SJSA1 (cell line): Measurements from ENCODE around the gene SRRM3. TPM values are rescaled to one million over a fixed set of nuclear protein-coding genes. Genes with fewer than 3 reads are reported as not detected.
"Not testable (repeated sequence)": the region's sequence is repeated elsewhere in the genome, so short reads cannot be mapped to it uniquely, and the experiment has no call there.

Source experiments
- DNase-seq, 2 experiments: peaks; one replicate each; pipeline ENCODE4 v3.0.0-alpha.2; 2015 to 2020; ENCODE audit warnings: low spot score in 2 of 2, low read depth in 1 of 2
- H3K27ac ChIP-seq: fragments of 250-450 bp; sonication (Bioruptor Pico); 2 replicates; pipeline ENCODE4 v1.5.1; 2020; ENCODE audit warnings: mild to moderate bottlenecking, moderate library complexity
- H3K27me3 ChIP-seq: fragments of 250-450 bp; sonication (Bioruptor Pico); replicated peaks from 2 replicates; pipeline ENCODE4 v1.5.1; 2020; ENCODE audit warnings: mild to moderate bottlenecking, moderate library complexity
- H3K36me3 ChIP-seq: fragments of 250-450 bp; sonication (Bioruptor Pico); 2 replicates; pipeline ENCODE4 v1.5.1; 2020; ENCODE audit warnings: mild to moderate bottlenecking
- H3K4me1 ChIP-seq: fragments of 250-450 bp; sonication (Bioruptor Pico); replicated peaks from 2 replicates; pipeline ENCODE4 v1.6.1; 2021; ENCODE audit warnings: mild to moderate bottlenecking
- H3K4me3 ChIP-seq: fragments of 250-450 bp; sonication (Bioruptor Pico); 2 replicates; pipeline ENCODE4 v1.5.1; 2020; ENCODE audit warnings: mild to moderate bottlenecking
- H3K9me3 ChIP-seq: fragments of 250-450 bp; sonication (Bioruptor Pico); replicated peaks from 2 replicates; pipeline ENCODE4 v1.5.1; 2020; ENCODE audit warnings: mild to moderate bottlenecking
- total RNA-seq: library from RNA; depleted of rRNA; stranded (reverse); fragments of >200 nt; shearing (Covaris generic); gene quantifications from 2 replicates; pipeline ENCODE4 v1.2.3, GENCODE V29; 2014; rRNA removed

Gene SRRM3
- total RNA-seq: 0.24 TPM in 1 of 2 replicates, not detected in the other

- Histone ChIP-seq H3K27ac (no peak within 1 kb of the TSS), H3K27me3 (no peaks in the 10 kb centered on the region)
- DNase-seq: peak; percentile 27 to 78
These were observed at the start of gene SRRM3 for GRCh38 chr7:76201732-76202665. SRRM3 (plus strand) TSS chr7:76201896; CDS start chr7:76235067, 33,171 bp downstream.

DNA sequence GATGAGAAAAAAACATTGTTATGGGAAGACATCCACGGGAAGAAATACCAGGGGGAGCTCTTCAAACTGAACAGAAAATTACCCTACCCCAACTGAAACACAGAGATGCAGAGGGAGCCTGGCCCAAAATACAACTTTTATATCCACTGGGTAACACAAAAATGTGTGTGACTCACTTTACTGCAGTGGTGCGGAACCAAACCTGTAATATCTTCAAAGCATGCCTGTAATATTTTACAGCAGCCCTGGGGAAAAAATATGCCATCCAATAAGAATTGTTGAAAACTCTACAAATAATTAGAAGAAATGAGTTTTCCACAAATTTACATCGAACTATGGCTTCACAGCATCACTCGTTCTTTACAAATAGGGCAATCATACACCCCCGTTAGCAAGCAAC lies 49.8 kb upstream of the SRRM3 start:
- no peak for DNase-seq
- no peak overlapping the region for H3K27ac ChIP-seq

More at GRCh38 chr7:76201732-76202665, at the start of gene SRRM3:
- H3K36me3 ChIP-seq: no peaks in the 10 kb centered on the region
- H3K9me3 ChIP-seq: 0 out of 2 replicates have a peak, but pooled peaks cover 3% of the 10 kb centered on the region
- no peak within 1 kb of the TSS for H3K4me3 ChIP-seq
- peaks cover 4% of the 10 kb centered on the region; the same call in 1 of the 2 replicates for H3K4me1 ChIP-seq

GRCh38 chr7:76153571-76154230 lies 48.0 kb upstream of the SRRM3 start:
- not testable (repeated sequence) for H3K4me3 ChIP-seq, H3K4me1 ChIP-seq, H3K36me3 ChIP-seq, H3K27ac ChIP-seq, DNase-seq, H3K27me3 ChIP-seq, H3K9me3 ChIP-seq

More for the DNA sequence above, 49.8 kb upstream of the SRRM3 start:
- no peak overlapping the region for H3K4me3 ChIP-seq
- H3K36me3 ChIP-seq: no peaks in the 10 kb centered on the region
- H3K4me1 ChIP-seq: no peaks in the 10 kb centered on the region
- no peaks in the 10 kb centered on the region for H3K9me3 ChIP-seq
- no peaks in the 10 kb centered on the region for H3K27me3 ChIP-seq

DNA sequence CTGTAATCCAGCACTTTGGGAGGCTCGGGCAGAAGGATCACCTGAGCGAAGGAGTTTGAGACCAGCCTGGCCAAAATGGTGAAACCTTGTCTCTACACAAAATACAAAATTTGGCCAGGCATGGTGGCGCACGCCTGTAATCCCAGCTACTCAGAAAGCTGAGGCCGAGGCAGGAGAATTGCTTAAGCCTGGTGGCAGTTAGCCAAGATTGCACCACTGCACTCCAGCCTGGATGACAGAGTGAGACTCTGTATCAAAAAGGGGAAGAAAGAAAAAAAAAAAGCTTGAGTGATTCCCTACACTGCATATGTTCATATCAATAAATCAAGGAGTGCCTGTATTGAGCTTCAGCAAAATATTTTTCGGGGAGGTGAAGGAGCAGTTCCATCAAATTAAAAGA lies 45.8 kb upstream of the SRRM3 start:
- no peaks in the 10 kb centered on the region for H3K27me3 ChIP-seq
- H3K27ac ChIP-seq: no peak overlapping the region
- H3K4me1 ChIP-seq: no peaks in the 10 kb centered on the region
- no peak overlapping the region for H3K4me3 ChIP-seq
- DNase-seq: no peak
- H3K9me3 ChIP-seq: no peaks in the 10 kb centered on the region
- no peaks in the 10 kb centered on the region for H3K36me3 ChIP-seq

GRCh38 chr7:76156992-76157685 lies 44.6 kb upstream of the SRRM3 start:
- not testable (repeated sequence) for H3K4me3 ChIP-seq

GRCh38 chr7:76158416-76158815 lies 43.3 kb upstream of the SRRM3 start:
- not testable (repeated sequence) for H3K27me3 ChIP-seq, H3K4me1 ChIP-seq, H3K27ac ChIP-seq, H3K4me3 ChIP-seq, H3K36me3 ChIP-seq, H3K9me3 ChIP-seq, DNase-seq

More at GRCh38 chr7:76156992-76157685, 44.6 kb upstream of the SRRM3 start:
- not testable (repeated sequence) for H3K4me1 ChIP-seq, H3K36me3 ChIP-seq, H3K27me3 ChIP-seq, H3K27ac ChIP-seq, H3K9me3 ChIP-seq, DNase-seq

DNA sequence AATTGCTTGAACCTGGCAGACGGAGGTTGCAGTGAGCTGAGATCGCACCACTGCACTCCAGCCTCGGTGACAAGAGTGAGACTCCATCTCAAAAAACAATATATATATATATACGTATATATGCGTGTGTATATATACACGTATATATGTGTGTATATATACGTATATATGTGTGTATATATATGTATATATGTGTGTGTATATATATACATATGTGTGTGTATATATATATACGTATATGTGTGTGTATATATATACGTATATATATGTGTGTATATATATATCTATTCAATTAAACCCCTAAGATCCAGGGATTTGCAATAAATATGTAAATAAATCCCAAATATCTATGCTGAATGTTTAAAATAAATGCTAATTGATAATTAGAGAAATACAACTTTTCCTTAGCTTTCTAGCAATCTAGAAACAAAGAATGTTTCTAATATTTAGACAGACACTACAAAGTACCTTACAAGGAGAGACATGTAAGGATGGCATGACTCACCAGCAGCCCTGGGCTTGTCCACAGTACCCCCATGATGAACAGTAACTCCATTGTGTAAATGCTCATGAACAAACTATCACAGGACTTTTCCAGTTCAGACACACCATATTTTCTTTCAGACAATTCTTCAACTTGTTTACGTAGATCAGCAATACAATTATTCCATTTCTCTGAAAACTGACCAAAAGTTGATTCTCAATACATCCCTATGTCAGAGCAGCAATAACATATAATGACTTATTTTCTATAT lies 39.1 kb upstream of the SRRM3 start:
- H3K9me3 ChIP-seq, H3K27ac ChIP-seq, H3K27me3 ChIP-seq, H3K4me3 ChIP-seq, H3K36me3 ChIP-seq, H3K4me1 ChIP-seq, DNase-seq: not testable (repeated sequence)

DNA sequence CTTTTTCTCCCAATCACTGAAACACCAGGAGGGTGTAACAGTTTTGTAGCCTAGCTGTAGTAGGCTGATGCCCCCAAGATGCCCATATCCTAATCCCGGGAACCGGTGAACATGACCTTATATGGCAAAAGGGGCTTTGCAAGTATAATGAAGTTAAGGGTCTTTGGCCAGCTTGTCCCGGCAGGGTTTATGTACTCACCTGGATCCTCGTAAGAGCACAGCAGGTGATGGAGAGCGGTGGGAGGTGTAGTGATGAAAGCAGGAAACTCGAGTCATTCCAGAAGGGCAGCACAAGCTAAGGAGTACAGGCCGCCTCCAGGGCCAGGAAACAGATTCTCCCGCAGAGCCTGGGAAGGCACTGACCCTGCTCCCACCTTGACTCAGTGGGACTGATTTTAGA lies 37.9 kb upstream of the SRRM3 start:
- H3K27ac ChIP-seq, H3K27me3 ChIP-seq, DNase-seq, H3K9me3 ChIP-seq, H3K36me3 ChIP-seq, H3K4me1 ChIP-seq, H3K4me3 ChIP-seq: not testable (repeated sequence)

DNA sequence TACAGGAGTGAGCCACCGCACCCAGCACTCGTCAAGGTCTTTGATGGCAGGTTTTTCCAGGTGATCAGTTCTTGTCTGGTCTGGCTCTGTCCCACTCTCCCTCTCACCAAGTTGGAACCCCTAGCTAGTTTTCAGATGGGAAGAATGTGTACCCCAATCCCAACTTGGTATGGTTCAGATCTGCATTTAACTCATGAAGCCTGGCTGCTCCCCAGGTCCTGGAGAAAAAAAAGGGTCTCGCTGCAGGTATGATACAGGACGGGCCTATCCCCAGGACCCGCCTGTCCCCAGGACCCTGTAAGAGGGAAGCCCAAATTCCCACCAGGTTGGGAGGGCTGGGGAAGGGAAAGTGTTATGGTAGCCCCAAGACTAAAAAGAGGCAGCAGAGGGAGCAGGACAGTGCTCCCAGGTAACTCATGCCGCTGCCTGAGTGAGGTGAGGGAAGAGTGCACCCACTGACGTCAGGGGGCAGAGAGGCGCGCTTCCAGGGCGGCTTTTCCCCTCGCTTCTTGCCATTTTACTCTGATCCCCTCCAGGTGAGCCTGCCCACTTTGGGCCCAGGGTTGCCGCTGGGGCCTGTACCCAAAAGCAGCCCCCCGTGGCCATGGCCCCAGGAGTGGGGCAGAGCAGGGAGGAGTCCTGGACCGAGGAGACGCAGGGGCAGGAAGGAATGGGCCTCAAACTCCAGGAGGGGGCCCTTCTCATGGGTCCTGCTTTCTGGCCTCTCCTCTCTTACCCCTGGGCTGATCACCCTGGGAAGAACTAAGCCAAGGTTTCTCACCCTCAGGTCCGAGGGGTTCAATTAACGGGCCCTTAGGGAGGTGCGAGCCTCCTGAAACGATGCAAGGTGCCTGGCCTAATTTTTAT lies 36.4 kb upstream of the SRRM3 start:
- Histone ChIP-seq H3K4me3 (no peak overlapping the region), H3K36me3 (no peaks in the 10 kb centered on the region), H3K9me3 (no peaks in the 10 kb centered on the region), H3K27ac (no peak overlapping the region), H3K27me3 (no peaks in the 10 kb centered on the region), H3K4me1 (no peaks in the 10 kb centered on the region)
- peak in 1 of 2 experiments; percentile 28 for DNase-seq

GRCh38 chr7:76165973-76166403 lies 35.7 kb upstream of the SRRM3 start:
- Histone ChIP-seq H3K4me1 (no peaks in the 10 kb centered on the region), H3K27ac (no peak overlapping the region), H3K4me3 (peak overlapping the region; percentile 33), H3K9me3 (no peaks in the 10 kb centered on the region), H3K36me3 (no peaks in the 10 kb centered on the region), H3K27me3 (no peaks in the 10 kb centered on the region)
- no peak for DNase-seq

DNA sequence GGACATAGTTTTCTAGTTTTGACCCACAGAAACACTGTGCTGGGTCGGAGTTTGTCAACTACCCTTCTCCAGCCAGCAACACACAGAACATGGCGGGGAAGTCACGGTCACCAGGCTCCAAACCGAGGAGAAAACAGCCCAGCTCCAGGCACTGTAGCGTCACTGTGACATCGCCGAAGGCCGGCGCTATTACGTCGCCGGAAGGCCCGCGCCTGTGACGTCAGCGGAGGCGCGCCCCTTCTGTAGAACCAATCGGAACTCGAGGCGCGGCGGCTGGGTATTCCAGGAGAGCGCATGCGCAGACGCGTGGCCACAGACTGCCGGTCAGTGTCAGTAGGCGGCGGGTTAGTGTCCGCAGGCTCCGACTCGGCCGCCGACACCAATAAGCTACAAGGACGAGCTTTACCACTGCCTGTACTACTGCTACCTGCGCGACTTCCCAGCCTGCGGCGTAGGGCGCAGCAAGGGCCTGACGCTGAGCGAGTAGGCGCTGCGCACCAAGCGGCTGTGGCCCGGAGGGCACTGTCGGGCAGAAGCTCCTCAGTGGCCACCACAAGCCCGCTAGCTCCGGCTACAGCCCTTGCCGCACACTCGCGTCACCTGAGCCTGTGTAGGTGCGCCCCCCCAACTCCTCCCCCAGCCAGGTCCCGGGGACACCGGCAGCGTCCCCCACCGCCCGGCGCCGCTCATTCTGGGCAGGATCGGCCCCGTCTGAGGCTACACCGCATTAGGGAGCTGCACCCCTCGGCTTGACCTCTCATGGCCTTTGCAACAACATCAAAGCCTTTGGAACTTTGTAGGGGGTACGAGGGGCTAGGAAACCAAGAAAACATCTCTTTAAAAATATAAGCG lies 35.1 kb upstream of the SRRM3 start:
- H3K27ac ChIP-seq: no peak overlapping the region

More for the DNA sequence above, 35.1 kb upstream of the SRRM3 start:
- H3K9me3 ChIP-seq: no peaks in the 10 kb centered on the region
- H3K4me3 ChIP-seq: peak overlapping the region; percentile 33
- H3K27me3 ChIP-seq: no peaks in the 10 kb centered on the region
- H3K4me1 ChIP-seq: no peaks in the 10 kb centered on the region
- peak; percentile 91 to 97 for DNase-seq
- H3K36me3 ChIP-seq: no peaks in the 10 kb centered on the region
